Erythroblast (primary cell): Measurements from ENCODE around the gene ARL6IP4.

Source experiments
- GATA1 ChIP-seq: IDR thresholded peaks from 2 replicates; pipeline ENCODE4 v1.6.1; 2011; ENCODE audit warnings: low read depth, mild to moderate bottlenecking, control low read depth, low read length, moderate library complexity
- POLR2A ChIP-seq: IDR thresholded peaks from 2 replicates; pipeline ENCODE4 v1.6.1; 2011; ENCODE audit warnings: mild to moderate bottlenecking, low read length

DNA sequence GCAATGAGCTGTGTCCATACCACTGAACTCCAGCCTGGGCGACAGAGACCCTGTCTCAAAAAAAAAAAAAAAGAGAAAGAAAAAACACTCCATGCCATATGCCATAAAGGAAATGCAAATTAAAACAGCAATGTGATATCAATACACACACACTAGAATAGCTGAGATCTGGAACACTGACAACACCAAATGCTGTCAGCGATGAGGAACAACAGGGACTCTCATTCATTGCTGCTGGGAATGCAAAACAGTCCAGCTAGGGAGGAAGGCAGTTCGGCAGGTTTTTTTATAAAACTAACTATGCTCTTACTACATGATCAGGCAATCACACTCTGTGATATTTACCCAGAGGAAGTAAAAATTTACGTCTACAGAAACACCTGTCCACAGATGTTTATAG, 10.8 kb upstream of the ARL6IP4 start:
- TF ChIP-seq POLR2A, result no peak
- no peak for TF ChIP-seq GATA1
